ENCODE measurements around the gene ARHGAP8. TPM values are rescaled to one million over a fixed set of nuclear protein-coding genes. Genes with fewer than 3 reads are reported as not detected.

The ARHGAP8 gene
- total RNA-seq, 2 donors from 2014 or later: 34.6 to 64.5 TPM

DNA sequence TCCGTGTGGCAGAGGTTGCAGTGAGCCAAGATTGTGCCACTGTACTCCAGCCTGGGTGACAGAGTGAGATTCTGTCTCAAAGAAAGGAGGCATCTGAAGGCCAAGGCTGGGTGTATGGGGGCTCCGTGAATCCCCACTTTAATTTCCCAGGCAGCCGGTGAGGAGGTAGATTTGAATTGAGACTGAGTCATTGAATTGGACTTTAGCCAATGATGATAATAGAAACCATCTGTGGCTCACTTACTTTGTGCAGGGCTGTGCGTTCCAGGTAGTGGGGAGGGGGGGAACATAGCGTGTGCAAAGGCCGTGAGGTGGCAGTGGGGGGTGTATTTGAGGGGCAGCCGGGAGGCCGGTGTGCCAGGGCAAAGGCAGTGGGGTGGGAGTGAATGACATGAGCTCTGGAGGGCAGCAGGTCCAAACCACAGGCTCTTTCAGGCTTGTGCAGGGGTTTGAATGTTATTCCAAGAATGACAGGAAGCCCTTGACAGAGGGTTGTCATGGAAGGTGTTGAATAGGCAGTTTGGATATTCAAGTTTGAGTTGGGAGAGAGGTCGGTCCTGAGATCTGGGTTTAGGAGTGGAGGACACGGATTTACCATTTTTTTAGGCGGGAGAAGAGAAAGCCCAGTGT lies 6.1 kb downstream of the ARHGAP8 start:
- TF ChIP-seq, protein P1, sequence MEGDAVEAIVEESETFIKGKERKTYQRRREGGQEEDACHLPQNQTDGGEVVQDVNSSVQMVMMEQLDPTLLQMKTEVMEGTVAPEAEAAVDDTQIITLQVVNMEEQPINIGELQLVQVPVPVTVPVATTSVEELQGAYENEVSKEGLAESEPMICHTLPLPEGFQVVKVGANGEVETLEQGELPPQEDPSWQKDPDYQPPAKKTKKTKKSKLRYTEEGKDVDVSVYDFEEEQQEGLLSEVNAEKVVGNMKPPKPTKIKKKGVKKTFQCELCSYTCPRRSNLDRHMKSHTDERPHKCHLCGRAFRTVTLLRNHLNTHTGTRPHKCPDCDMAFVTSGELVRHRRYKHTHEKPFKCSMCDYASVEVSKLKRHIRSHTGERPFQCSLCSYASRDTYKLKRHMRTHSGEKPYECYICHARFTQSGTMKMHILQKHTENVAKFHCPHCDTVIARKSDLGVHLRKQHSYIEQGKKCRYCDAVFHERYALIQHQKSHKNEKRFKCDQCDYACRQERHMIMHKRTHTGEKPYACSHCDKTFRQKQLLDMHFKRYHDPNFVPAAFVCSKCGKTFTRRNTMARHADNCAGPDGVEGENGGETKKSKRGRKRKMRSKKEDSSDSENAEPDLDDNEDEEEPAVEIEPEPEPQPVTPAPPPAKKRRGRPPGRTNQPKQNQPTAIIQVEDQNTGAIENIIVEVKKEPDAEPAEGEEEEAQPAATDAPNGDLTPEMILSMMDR (IDR thresholded peaks at IDR 0.05): no peak
- TF ChIP-seq POLR2AphosphoS5 (IDR thresholded peaks at IDR 0.05) (no peak), POLR2A (IDR thresholded peaks at IDR 0.05) (no peak)
- Histone ChIP-seq H3K36me3 (no peaks in the 10 kb centered on the region), H3K27ac (no peak overlapping the region), H3K4me3 (no peak overlapping the region), H3K27me3 (replicated peaks; ENCODE audit: insufficient read depth) (no peaks in the 10 kb centered on the region), H3K9me3 (no peaks in the 10 kb centered on the region), H3K4me1 (replicated peaks) (peaks cover 5% of the 10 kb centered on the region)
- DNase-seq (ENCODE audit: low spot score): no peak
- 51% methylated on average over 11 of the region's 11 CpGs for WGBS
- intact Hi-C loops (cut with DNase I): no loop called here

DNA sequence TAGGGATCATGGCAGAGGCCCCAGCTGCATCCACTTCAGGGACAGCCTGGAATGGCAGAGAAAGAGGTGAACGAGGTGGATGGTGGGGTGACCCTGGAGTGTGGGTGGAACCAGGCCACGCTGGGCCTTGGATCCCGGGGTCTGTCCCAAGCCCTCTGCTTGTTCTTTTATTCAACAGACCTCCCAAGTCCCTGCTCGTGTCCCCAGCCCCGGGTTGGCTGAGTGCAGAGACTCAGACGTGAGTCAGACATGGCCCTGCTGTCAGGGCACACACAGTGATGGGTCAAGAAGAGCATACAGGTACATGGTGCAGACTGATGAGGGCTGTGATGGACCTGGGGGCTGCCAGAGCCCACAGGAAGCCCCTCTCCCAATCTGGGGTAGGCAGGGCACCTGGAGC lies 6.6 kb downstream of the ARHGAP8 start:
- 74% methylated on average over 6 of the region's 6 CpGs for WGBS

DNA sequence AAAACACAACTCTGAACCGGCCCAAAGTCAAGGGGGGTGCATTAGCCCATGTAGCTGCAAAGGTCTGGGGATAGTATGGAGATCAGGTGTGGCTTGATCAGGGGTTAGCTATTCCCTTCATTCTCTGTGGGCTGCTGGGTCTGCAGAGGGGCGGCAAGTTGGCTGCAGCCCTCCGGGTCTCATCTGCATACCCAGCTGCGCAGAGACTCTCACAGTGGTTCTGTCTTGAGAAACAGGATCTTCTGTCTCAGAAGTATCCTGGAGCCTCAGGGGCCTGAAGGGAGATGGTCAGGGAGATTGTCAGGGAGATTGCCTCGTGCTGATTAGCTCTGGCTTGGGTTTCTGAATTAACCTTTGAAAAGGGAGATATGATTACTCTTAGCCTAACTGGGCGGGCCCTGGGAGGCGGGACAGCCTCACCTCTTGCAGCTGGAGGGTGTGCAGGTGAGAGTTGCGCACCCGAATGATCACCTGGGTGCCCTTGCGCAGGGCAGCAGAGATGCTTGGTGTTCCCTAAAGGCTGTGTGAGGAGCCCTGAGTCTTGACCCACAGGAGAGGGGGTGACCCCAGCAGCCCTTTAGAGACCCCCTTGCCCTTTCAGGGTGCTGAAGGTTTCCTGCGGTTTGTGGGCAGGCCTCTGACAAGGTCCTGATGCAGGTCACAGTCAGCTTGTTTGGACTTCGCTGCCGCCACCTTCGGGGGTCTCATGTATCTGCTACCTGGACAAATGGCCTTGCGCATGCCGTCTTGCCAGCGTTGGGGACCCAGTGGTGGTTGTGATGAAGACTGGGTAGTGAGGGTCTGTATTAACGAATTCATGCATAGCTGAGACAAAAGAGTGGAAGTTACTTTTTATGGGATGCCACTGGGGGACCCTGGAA lies 7.3 kb downstream of the ARHGAP8 start:
- H3K27me3 ChIP-seq (replicated peaks; ENCODE audit: insufficient read depth): no peaks in the 10 kb centered on the region
- no peaks in the 10 kb centered on the region for H3K9me3 ChIP-seq
- intact Hi-C loops (cut with DNase I): no loop called here
- WGBS: 90% methylated on average over 18 of the region's 18 CpGs
- no peak overlapping the region for H3K4me3 ChIP-seq
- DNase-seq (ENCODE audit: low spot score): no peak
- H3K36me3 ChIP-seq: no peaks in the 10 kb centered on the region
- H3K27ac ChIP-seq: no peak overlapping the region
- peaks cover 5% of the 10 kb centered on the region for H3K4me1 ChIP-seq (replicated peaks)
- no peak for TF ChIP-seq POLR2A (IDR thresholded peaks at IDR 0.05)
- TF ChIP-seq, protein P1 (IDR thresholded peaks at IDR 0.05): no peak
- no peak for TF ChIP-seq POLR2AphosphoS5 (IDR thresholded peaks at IDR 0.05)

More for the DNA sequence above, 6.6 kb downstream of the ARHGAP8 start:
- H3K4me3 ChIP-seq: no peak overlapping the region
- intact Hi-C loops (cut with DNase I): no loop called here
- H3K4me1 ChIP-seq (replicated peaks): peaks cover 5% of the 10 kb centered on the region
- H3K36me3 ChIP-seq: no peaks in the 10 kb centered on the region
- no peaks in the 10 kb centered on the region for H3K9me3 ChIP-seq
- no peaks in the 10 kb centered on the region for H3K27me3 ChIP-seq (replicated peaks; ENCODE audit: insufficient read depth)
- DNase-seq (ENCODE audit: low spot score): no peak
- H3K27ac ChIP-seq: no peak overlapping the region
- TF ChIP-seq POLR2AphosphoS5 (IDR thresholded peaks at IDR 0.05): no peak
- no peak for TF ChIP-seq POLR2A (IDR thresholded peaks at IDR 0.05)
- TF ChIP-seq, protein P1 (IDR thresholded peaks at IDR 0.05): no peak

DNA sequence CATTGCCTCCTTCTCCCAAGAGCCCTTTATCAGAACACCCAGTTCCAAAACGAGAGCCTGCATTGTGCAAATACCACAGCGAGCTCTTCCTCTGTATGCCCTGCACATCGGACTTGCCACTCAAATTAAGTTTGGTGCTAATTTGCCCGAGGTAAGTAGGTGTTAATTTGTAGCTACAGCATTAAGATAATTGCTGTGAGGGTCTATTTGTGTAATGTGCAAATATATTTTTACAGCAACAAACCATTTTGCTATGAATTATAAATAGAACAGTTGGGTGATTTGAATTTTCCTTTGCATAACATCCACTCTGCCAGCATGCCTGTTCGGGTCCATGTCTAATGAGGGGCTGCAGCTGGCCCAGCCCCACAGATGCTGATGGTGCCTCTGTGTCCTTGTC lies 8.1 kb downstream of the ARHGAP8 start:
- no peaks in the 10 kb centered on the region for H3K36me3 ChIP-seq
- TF ChIP-seq, protein P1 (IDR thresholded peaks at IDR 0.05): no peak
- TF ChIP-seq POLR2A (IDR thresholded peaks at IDR 0.05) (no peak), POLR2AphosphoS5 (IDR thresholded peaks at IDR 0.05) (no peak)
- H3K4me1 ChIP-seq (replicated peaks): peaks cover 3% of the 10 kb centered on the region
- no peaks in the 10 kb centered on the region for H3K9me3 ChIP-seq
- no peak for DNase-seq (ENCODE audit: low spot score)
- intact Hi-C loops (cut with DNase I): no loop called here
- WGBS: 62% methylated on average over 5 of the region's 5 CpGs
- H3K27me3 ChIP-seq (replicated peaks; ENCODE audit: insufficient read depth): no peaks in the 10 kb centered on the region
- no peak overlapping the region for H3K4me3 ChIP-seq
- H3K27ac ChIP-seq: no peak overlapping the region

Data from prostate gland (tissue), 2 donors.